ENCODE data around the gene SPAG7. TPM values are rescaled to one million over a fixed set of nuclear protein-coding genes. Genes with fewer than 3 reads are reported as not detected.

SPAG7 gene
- total RNA-seq, 4 donors from 2014 or later, result 78.6 to 114 (median 91.0) TPM

- H3K27ac ChIP-seq, result peak overlapping the region; percentile 94 to 97 (median 94)
- ATAC-seq, result no peak
- in situ Hi-C loops (cut with MboI; ENCODE audit: low sequenced_read_pairs in 4 of 4) (no loop called here), intact Hi-C loops (cut with DNase I; ENCODE audit: low total_unique reads) (loop anchor here (2.0 kb wide), 3 partner anchors 26 to 60 kb away; partner anchors contain the start of genes CAMTA2 and SPAG7)
- H3K4me3 ChIP-seq, result peak overlapping the region; percentile 91 to 98 (median 92)
- H3K9me3 ChIP-seq, result no peaks in the 10 kb centered on the region
- no peak for TF ChIP-seq POLR2A (IDR thresholded peaks at IDR 0.05)
- no peak for TF ChIP-seq CTCF (IDR thresholded peaks at IDR 0.05 in 4 of 5, conservative IDR thresholded peaks at IDR 0.05 in 1 of 5)
- H3K4me1 ChIP-seq, result peaks cover 53 to 55% of the 10 kb centered on the region in 2 donors
- H3K27me3 ChIP-seq, result no peaks in the 10 kb centered on the region
- H3K36me3 ChIP-seq, result peaks cover 0 to 51% of the 10 kb centered on the region in 2 donors
- DNase-seq, result no peak
Measured at GRCh38 chr17:4941319-4941610, 26.4 kb downstream of the SPAG7 start.

DNA sequence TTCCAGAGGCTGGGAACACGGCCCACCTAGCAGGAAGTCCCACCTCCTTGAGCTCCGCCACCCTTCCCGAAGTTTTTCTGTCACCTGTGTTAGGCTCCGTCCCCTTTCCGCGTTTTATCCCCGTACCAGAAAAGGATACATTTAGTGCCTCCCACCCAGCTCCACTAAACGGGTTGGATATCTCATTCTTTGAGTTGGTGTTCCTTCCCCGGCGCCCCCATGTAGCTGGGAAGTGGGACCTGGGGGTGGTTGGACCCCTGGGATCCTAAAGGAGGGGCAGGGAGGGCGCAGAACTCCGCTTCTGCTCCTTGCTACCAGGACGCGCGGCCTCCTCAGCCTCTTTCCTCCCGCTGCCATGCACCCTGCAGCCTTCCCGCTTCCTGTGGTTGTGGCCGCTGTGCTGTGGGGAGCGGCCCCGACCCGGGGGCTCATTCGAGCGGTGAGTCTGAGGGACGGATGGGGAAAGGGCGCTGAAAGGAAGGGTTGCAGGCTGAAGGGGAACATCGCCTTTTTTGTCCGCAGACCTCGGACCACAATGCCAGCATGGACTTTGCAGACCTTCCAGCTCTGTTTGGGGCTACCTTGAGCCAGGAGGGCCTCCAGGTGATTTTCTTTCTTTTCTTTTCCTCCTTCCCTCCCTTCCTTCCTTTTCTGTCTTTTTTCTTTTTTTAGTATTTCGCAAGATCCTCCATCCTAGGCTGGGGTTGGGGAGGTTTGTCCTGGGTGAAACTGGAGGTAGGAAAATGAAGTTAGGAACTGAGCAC is 26.9 kb downstream of the SPAG7 start:
- H3K9me3 ChIP-seq, result no peaks in the 10 kb centered on the region
- TF ChIP-seq POLR2A (IDR thresholded peaks at IDR 0.05) (no peak), CTCF (IDR thresholded peaks at IDR 0.05 in 4 of 5, conservative IDR thresholded peaks at IDR 0.05 in 1 of 5) (no peak)
- peak; percentile 82 to 90 for DNase-seq
- peaks cover 50 to 55% of the 10 kb centered on the region in 2 donors for H3K4me1 ChIP-seq
- peak in 1 of 2 donors; percentile 78 for ATAC-seq
- H3K27me3 ChIP-seq, result no peaks in the 10 kb centered on the region
- peak overlapping the region; percentile 94 to 97 (median 94) for H3K27ac ChIP-seq
- peaks cover 0 to 48% of the 10 kb centered on the region in 2 donors for H3K36me3 ChIP-seq
- intact Hi-C loops (cut with DNase I; ENCODE audit: low total_unique reads), result loop anchor here (2.0 kb wide), 3 partner anchors 26 to 60 kb away; partner anchors contain the start of genes CAMTA2 and SPAG7
- peak overlapping the region; percentile 91 to 98 (median 92) for H3K4me3 ChIP-seq
- in situ Hi-C loops (cut with MboI; ENCODE audit: low sequenced_read_pairs in 4 of 4), result no loop called here

GRCh38 chr17:4939796-4940554 is 27.6 kb downstream of the SPAG7 start, which contains the start of the genes RNF167 and SLC25A11:
TSS of gene RNF167 (plus strand) at chr17:4940268. CDS start at chr17:4940910, 642 bp downstream.
TSS of gene SLC25A11 (minus strand) at chr17:4940046. CDS start at chr17:4939910, 136 bp downstream.
- Histone ChIP-seq H3K36me3 (peaks cover 0 to 47% of the 10 kb centered on the region in 2 donors), H3K4me3 (peak within 1 kb of the TSS; percentile 91 to 98 (median 92)), H3K27ac (peak within 1 kb of the TSS; percentile 94 to 97 (median 94)), H3K27me3 (no peaks in the 10 kb centered on the region), H3K9me3 (no peaks in the 10 kb centered on the region), H3K4me1 (peaks cover 43 to 47% of the 10 kb centered on the region in 2 donors)
- intact Hi-C loops (cut with DNase I; ENCODE audit: low total_unique reads), result loop anchor here (2.0 kb wide), 4 partner anchors 27 to 61 kb away; partner anchors contain the start of genes CAMTA2 and SPAG7
- peak; percentile 83 to 89 for TF ChIP-seq POLR2A (IDR thresholded peaks at IDR 0.05)
- peak in 1 of 5 experiments; percentile 30 for TF ChIP-seq CTCF (IDR thresholded peaks at IDR 0.05 in 4 of 5, conservative IDR thresholded peaks at IDR 0.05 in 1 of 5)
- in situ Hi-C loops (cut with MboI; ENCODE audit: low sequenced_read_pairs in 4 of 4), result loop anchor here in 1 of 4 donors (5.0 kb wide), 1 partner anchor 42 kb away; no protein-coding TSS in a partner anchor
- DNase-seq (peak; percentile 94 to 98), ATAC-seq (peak; percentile 87 to 90)

GRCh38 chr17:4939546-4939795 is 28.1 kb downstream of the SPAG7 start:
- DNase-seq (no peak), ATAC-seq (peak in 1 of 2 donors; percentile 1)
- TF ChIP-seq CTCF (IDR thresholded peaks at IDR 0.05 in 4 of 5, conservative IDR thresholded peaks at IDR 0.05 in 1 of 5), result no peak
- TF ChIP-seq POLR2A (IDR thresholded peaks at IDR 0.05), result no peak
- H3K27me3 ChIP-seq, result no peaks in the 10 kb centered on the region
- in situ Hi-C loops (cut with MboI; ENCODE audit: low sequenced_read_pairs in 4 of 4) (loop anchor here in 1 of 4 donors (5.0 kb wide), 1 partner anchor 43 kb away; no protein-coding TSS in a partner anchor), intact Hi-C loops (cut with DNase I; ENCODE audit: low total_unique reads) (loop anchor here (2.0 kb wide), 1 partner anchor 31 kb away; no protein-coding TSS in a partner anchor)
- H3K4me1 ChIP-seq, result peaks cover 40 to 45% of the 10 kb centered on the region in 2 donors
- H3K36me3 ChIP-seq, result peaks cover 0 to 42% of the 10 kb centered on the region in 2 donors
- no peaks in the 10 kb centered on the region for H3K9me3 ChIP-seq
- peak overlapping the region; percentile 91 to 98 (median 92) for H3K4me3 ChIP-seq
- H3K27ac ChIP-seq, result peak overlapping the region; percentile 94 to 97 (median 94)

All from gastrocnemius medialis (tissue), 4 donors.